ENCODE results near the gene C11orf52. TPM values are rescaled to one million over a fixed set of nuclear protein-coding genes. Genes with fewer than 3 reads are reported as not detected.

C11orf52 gene
- total RNA-seq, 1 donor from 2014 or later: 1.8 TPM

- Mint-ChIP-seq H3K9me3 (no peaks in the 10 kb centered on the region), H3K27ac (no peak overlapping the region), H3K27me3 (no peaks in the 10 kb centered on the region), H3K4me1 (ENCODE audit: unreplicated experiment) (no peaks in the 10 kb centered on the region), H3K36me3 (no peaks in the 10 kb centered on the region), H3K4me3 (no peak overlapping the region)
- no peak for TF ChIP-seq CTCF (conservative IDR thresholded peaks at IDR 0.05)
- DNase-seq (ENCODE audit: extremely low spot score, unreplicated experiment): no peak
Measured at GRCh38 chr11:111886844-111887243, 31.9 kb upstream of the C11orf52 start.

GRCh38 chr11:111905411-111905810 lies 13.3 kb upstream of the C11orf52 start:
- TF ChIP-seq CTCF (conservative IDR thresholded peaks at IDR 0.05): no peak

GRCh38 chr11:111906680-111907079 lies 12.0 kb upstream of the C11orf52 start:
- no peak overlapping the region for H3K4me3 Mint-ChIP-seq

More at GRCh38 chr11:111905411-111905810, 13.3 kb upstream of the C11orf52 start:
- peaks cover 6% of the 10 kb centered on the region for H3K4me1 Mint-ChIP-seq (ENCODE audit: unreplicated experiment)
- DNase-seq (ENCODE audit: extremely low spot score, unreplicated experiment): no peak
- no peaks in the 10 kb centered on the region for H3K36me3 Mint-ChIP-seq
- H3K4me3 Mint-ChIP-seq: no peak overlapping the region
- peaks cover 3% of the 10 kb centered on the region for H3K9me3 Mint-ChIP-seq
- H3K27me3 Mint-ChIP-seq: no peaks in the 10 kb centered on the region
- H3K27ac Mint-ChIP-seq: no peak overlapping the region

GRCh38 chr11:111908639-111909305 lies 9.9 kb upstream of the C11orf52 start:
- H3K27ac Mint-ChIP-seq: no peak overlapping the region
- peaks cover 17% of the 10 kb centered on the region for H3K4me1 Mint-ChIP-seq (ENCODE audit: unreplicated experiment)
- no peaks in the 10 kb centered on the region for H3K36me3 Mint-ChIP-seq
- H3K9me3 Mint-ChIP-seq: peaks cover 3% of the 10 kb centered on the region
- TF ChIP-seq CTCF (conservative IDR thresholded peaks at IDR 0.05): no peak
- peaks cover 4% of the 10 kb centered on the region for H3K27me3 Mint-ChIP-seq
- DNase-seq (ENCODE audit: extremely low spot score, unreplicated experiment): no peak
- no peak overlapping the region for H3K4me3 Mint-ChIP-seq

More at GRCh38 chr11:111906680-111907079, 12.0 kb upstream of the C11orf52 start:
- Mint-ChIP-seq H3K36me3 (no peaks in the 10 kb centered on the region), H3K27me3 (peaks cover 4% of the 10 kb centered on the region), H3K27ac (no peak overlapping the region), H3K9me3 (peaks cover 3% of the 10 kb centered on the region), H3K4me1 (ENCODE audit: unreplicated experiment) (peaks cover 12% of the 10 kb centered on the region)
- DNase-seq (ENCODE audit: extremely low spot score, unreplicated experiment): no peak
- no peak for TF ChIP-seq CTCF (conservative IDR thresholded peaks at IDR 0.05)

GRCh38 chr11:111909378-111909777 lies 9.3 kb upstream of the C11orf52 start:
- Mint-ChIP-seq H3K27me3 (peaks cover 4% of the 10 kb centered on the region), H3K4me1 (ENCODE audit: unreplicated experiment) (peaks cover 21% of the 10 kb centered on the region), H3K9me3 (peaks cover 3% of the 10 kb centered on the region), H3K4me3 (no peak overlapping the region), H3K36me3 (no peaks in the 10 kb centered on the region), H3K27ac (no peak overlapping the region)
- no peak for TF ChIP-seq CTCF (conservative IDR thresholded peaks at IDR 0.05)
- no peak for DNase-seq (ENCODE audit: extremely low spot score, unreplicated experiment)
